HCT116 (cell line): Measurements from ENCODE around the gene ADGRB2. TPM values are rescaled to one million over a fixed set of nuclear protein-coding genes. Genes with fewer than 3 reads are reported as not detected.
A peak's percentile ranks its signal among the peaks of the same experiment; 100 is the strongest.

Experiments used
- ATAC-seq: fragments of 200-7000 bp; cut with Tn5 transposase; 2 replicates; pipeline ENCODE4 v1.9.1; 2020; ENCODE audit warnings: mild to moderate bottlenecking, moderate library complexity
- BruUV-seq: library from RNA; stranded (reverse); fragments of 400-500 nt; replicated peaks from 2 replicates; lab custom pipeline; 2021; lab: Mats Ljungman, UMichigan
- CTCF ChIA-PET: fragments of 300-600 bp; sonication (Branson Sonifier 250); formaldehyde crosslinking; loops from one replicate; lab custom pipeline; 2021; ENCODE audit warnings: antibody characterized with exemption; lab: Charles Lee
- POLR2A ChIA-PET: fragments of 300-600, 350-600 bp; sonication (Branson Sonifier 250); formaldehyde crosslinking; loops from one replicate; lab custom pipeline; 2021; ENCODE audit warnings: antibody characterized with exemption; lab: Charles Lee
- RAD21 ChIA-PET, 2 experiments: fragments of 300-600 bp; sonication (Branson Sonifier 250); formaldehyde crosslinking; loops; one replicate each; lab custom pipeline; 2023; ENCODE audit warnings: low total read pairs in 2 of 2; ENCODE audit not compliant: uncharacterized antibody in 2 of 2, unreplicated experiment in 2 of 2, low non-redundant PET in 1 of 2; lab: Charles Lee
- DNase-seq: peaks from one replicate; pipeline ENCODE4 v3.0.0-alpha.2; 2010; ENCODE audit warnings: low read depth, low spot score
- H2AFZ ChIP-seq: fragments of 200-600 bp; shearing (Covaris generic), sonication (generic); 2 replicates; pipeline ENCODE4 v1.6.1; 2017; ENCODE audit warnings: low read depth, mixed run types, mixed read lengths, antibody characterized with exemption, low read length; ENCODE audit not compliant: poor library complexity, severe bottlenecking
- H3K27ac ChIP-seq: 2 replicates; pipeline ENCODE4 v1.5.1; 2012; ENCODE audit warnings: low read depth, low read length
- H3K27me3 ChIP-seq: fragments of 200-600 bp; sonication (generic); 2 replicates; pipeline ENCODE4 v1.6.1; 2016; ENCODE audit warnings: mixed run types, low read length, mixed read lengths; ENCODE audit not compliant: insufficient read depth
- H3K36me3 ChIP-seq, 2 experiments: fragments of 200-500 bp in 1 of 2; fragments of 200-600 bp in 1 of 2; sonication (Bioruptor generic) in 1 of 2; sonication (generic) in 1 of 2; 2 replicates each; pipeline versions ENCODE4 v1.5.1 to v1.6.1; 2014 to 2016; ENCODE audit warnings: low read length in 2 of 2, inconsistent platforms in 1 of 2, mixed read lengths in 1 of 2, mixed run types in 1 of 2; ENCODE audit not compliant: insufficient read depth in 2 of 2, control insufficient read depth in 1 of 2
- H3K4me1 ChIP-seq, 2 experiments: fragments of 200-600 bp in 1 of 2; sonication (generic) in 1 of 2; 2 replicates each; pipeline versions ENCODE4 v1.5.1 to v1.6.1; 2012 to 2017; ENCODE audit warnings: low read length in 2 of 2, inconsistent platforms in 1 of 2, mild to moderate bottlenecking in 1 of 2, mixed read lengths in 1 of 2, mixed run types in 1 of 2, moderate library complexity in 1 of 2; ENCODE audit not compliant: insufficient read depth in 2 of 2, control insufficient read depth in 1 of 2
- H3K4me2 ChIP-seq: fragments of 200-600 bp; sonication (generic); 2 replicates; pipeline ENCODE4 v1.6.1; 2017; ENCODE audit warnings: mixed run types, low read length, mixed read lengths
- H3K4me3 ChIP-seq, 2 experiments: fragments of 200-600 bp in 1 of 2; sonication (generic) in 1 of 2; replicated peaks in 1 of 2; 2 replicates each; pipeline ENCODE4 v1.5.1; 2011 to 2016; ENCODE audit warnings: low read length in 2 of 2, control low read depth in 1 of 2, low read depth in 1 of 2, mild to moderate bottlenecking in 1 of 2, mixed read lengths in 1 of 2, mixed run types in 1 of 2
- H3K79me2 ChIP-seq: fragments of 200-600 bp; sonication (generic); 2 replicates; pipeline ENCODE4 v1.6.1; 2017; ENCODE audit warnings: mild to moderate bottlenecking, mixed run types, low read length, moderate library complexity, mixed read lengths; ENCODE audit not compliant: insufficient read depth
- H3K9ac ChIP-seq: fragments of 200-600 bp; sonication (generic); 2 replicates; pipeline ENCODE4 v1.6.1; 2016; ENCODE audit warnings: low read length, mixed read lengths
- H3K9me2 ChIP-seq: fragments of 200-600 bp; sonication (generic), shearing (Covaris generic); 2 replicates; pipeline ENCODE4 v1.6.1; 2017; ENCODE audit warnings: mixed run types, mild to moderate bottlenecking, moderate library complexity; ENCODE audit not compliant: insufficient read depth
- H3K9me3 ChIP-seq, 2 experiments: fragments of 200-500 bp in 1 of 2; fragments of 200-600 bp in 1 of 2; sonication (Bioruptor generic) in 1 of 2; sonication (generic) in 1 of 2; 2 replicates each; pipeline ENCODE4 v1.6.1; 2014 to 2017; ENCODE audit warnings: low read length in 2 of 2, mixed read lengths in 2 of 2, inconsistent platforms in 1 of 2, low read depth in 1 of 2, mild to moderate bottlenecking in 1 of 2, mixed run types in 1 of 2, moderate library complexity in 1 of 2; ENCODE audit not compliant: control insufficient read depth in 1 of 2, insufficient read depth in 1 of 2
- H4K20me1 ChIP-seq: fragments of 200-600 bp; sonication (generic), shearing (Covaris generic); 2 replicates; pipeline ENCODE4 v1.6.1; 2017; ENCODE audit warnings: mixed run types, mild to moderate bottlenecking, moderate library complexity; ENCODE audit not compliant: insufficient read depth
- CBX3 ChIP-seq: IDR thresholded peaks from 2 replicates; pipeline ENCODE4 v1.6.1; 2012; ENCODE audit warnings: low read depth
- CEBPB ChIP-seq: IDR thresholded peaks from 2 replicates; pipeline ENCODE4 v1.6.1; 2012; ENCODE audit warnings: low read depth
- CTCF ChIP-seq, 3 experiments: fragments of 200-600 bp in 1 of 3; sonication (generic) in 1 of 3; IDR thresholded peaks in 2 of 3; conservative IDR thresholded peaks in 1 of 3; 2 replicates each; pipeline ENCODE4 v1.5.1; 2012 to 2017; ENCODE audit warnings: low read depth in 2 of 3, low read length in 2 of 3, antibody characterized with exemption in 1 of 3, borderline replicate concordance in 1 of 3, control low read depth in 1 of 3, mild to moderate bottlenecking in 1 of 3, mixed read lengths in 1 of 3, mixed run types in 1 of 3, moderate library complexity in 1 of 3; ENCODE audit not compliant: insufficient read depth in 1 of 3
- EGR1 ChIP-seq: IDR thresholded peaks from 2 replicates; pipeline ENCODE4 v1.6.1; 2012; ENCODE audit warnings: low read depth
- ELF1 ChIP-seq: IDR thresholded peaks from 2 replicates; pipeline ENCODE4 v1.6.1; 2012; ENCODE audit warnings: low read depth, borderline replicate concordance
- FOSL1 ChIP-seq: IDR thresholded peaks from 2 replicates; pipeline ENCODE4 v1.6.1; 2012; ENCODE audit warnings: low read depth
- JUND ChIP-seq: IDR thresholded peaks from 2 replicates; pipeline ENCODE4 v1.6.1; 2012
- MAX ChIP-seq: IDR thresholded peaks from 2 replicates; pipeline ENCODE4 v1.6.1; 2012
- POLR2A ChIP-seq: IDR thresholded peaks from 2 replicates; pipeline ENCODE4 v1.7.0; 2011; ENCODE audit warnings: borderline replicate concordance; ENCODE audit not compliant: insufficient read depth, insufficient read length; ENCODE audit errors: extremely low read depth
- RAD21 ChIP-seq: IDR thresholded peaks from 2 replicates; pipeline ENCODE4 v1.6.1; 2012; ENCODE audit warnings: low read depth, mild to moderate bottlenecking
- REST ChIP-seq: IDR thresholded peaks from 2 replicates; pipeline ENCODE4 v1.6.1; 2012; ENCODE audit warnings: low read depth
- SIN3A ChIP-seq: IDR thresholded peaks from 2 replicates; pipeline ENCODE4 v1.6.1; 2012; ENCODE audit warnings: low read depth
- SP1 ChIP-seq: IDR thresholded peaks from 2 replicates; pipeline ENCODE4 v1.6.1; 2012; ENCODE audit warnings: low read depth
- SRF ChIP-seq: IDR thresholded peaks from 2 replicates; pipeline ENCODE4 v1.6.1; 2012; ENCODE audit warnings: low read depth
- TCF7L2 ChIP-seq: IDR thresholded peaks from 2 replicates; pipeline ENCODE4 v1.7.0; 2011; ENCODE audit warnings: borderline replicate concordance, inconsistent platforms; ENCODE audit not compliant: insufficient read depth, insufficient read length; ENCODE audit errors: extremely low read depth
- YY1 ChIP-seq: IDR thresholded peaks from 2 replicates; pipeline ENCODE4 v1.6.1; 2011; ENCODE audit warnings: low read length, low read depth, moderate library complexity, mild to moderate bottlenecking; ENCODE audit not compliant: insufficient replicate concordance; ENCODE audit errors: extremely low read depth
- ZBTB33 ChIP-seq: IDR thresholded peaks from 2 replicates; pipeline ENCODE4 v1.6.1; 2011; ENCODE audit warnings: mild to moderate bottlenecking, low read length, moderate library complexity; ENCODE audit not compliant: insufficient replicate concordance; ENCODE audit errors: extremely low read depth
- ZFX ChIP-seq: fragments of 450-650 bp; IDR thresholded peaks from 2 replicates; pipeline ENCODE4 v1.6.1; 2017
- ZNF274 ChIP-seq: fragments of 200-500 bp; sonication (Bioruptor generic); IDR thresholded peaks from 2 replicates; pipeline ENCODE4 v1.6.1; 2014; ENCODE audit warnings: mild to moderate bottlenecking, low read depth, low read length, inconsistent platforms
- intact Hi-C: fragments of 100-400 bp; cut with micrococcal nuclease; formaldehyde crosslinking; loops from 2 replicates; pipeline ENCODE4 v1.10.0; 2022
- total RNA-seq: library from RNA; stranded (reverse); gene quantifications from one replicate; pipeline ENCODE4 v1.2.1, GENCODE V29; 2021; ENCODE audit not compliant: unreplicated experiment

Gene ADGRB2
- total RNA-seq, 1 experiment from 2014 or later, result 10.1 TPM

GRCh38 chr1:31715087-31715872, 48.9 kb downstream of the ADGRB2 start:
- peak overlapping the region; percentile 46 to 65 for H3K4me3 ChIP-seq
- ChIA-PET CTCF (interaction anchor here (1.0 to 3.8 kb wide), 19 partner anchors 8 to 249 kb away, joined by 3 to 26 read pairs (median 5); no protein-coding TSS in a partner anchor), RAD21 (interaction anchor here in 1 of 2 experiments (0.9 to 1.3 kb wide), 3 partner anchors 30 to 74 kb away, joined by 3 to 7 read pairs (median 5); partner anchors contain the start of gene PEF1), POLR2A (interaction anchor here (1.6 to 2.2 kb wide), 2 partner anchors 70 to 74 kb away, joined by 3 to 9 read pairs; partner anchors contain the start of gene PEF1)
- DNase-seq, result peak; percentile 75
- ATAC-seq, result peak; percentile 94
- intact Hi-C loops, result loop anchor here (2.0 kb wide), 2 partner anchors 50 to 74 kb away; no protein-coding TSS in a partner anchor
- no peaks in the 10 kb centered on the region for H3K9me3 ChIP-seq
- H4K20me1 ChIP-seq, result no peaks in the 10 kb centered on the region
- no peaks in the 10 kb centered on the region for H3K36me3 ChIP-seq
- peaks cover 23 to 51% of the 10 kb centered on the region in 2 experiments for H3K4me1 ChIP-seq
- no TSS peak for BruUV-seq
- peak overlapping the region; percentile 53 for H2AFZ ChIP-seq
- H3K9ac ChIP-seq, result peak overlapping the region; percentile 68
- H3K27me3 ChIP-seq, result peaks cover 6% of the 10 kb centered on the region; the same call in 1 of the 2 replicates
- no peaks in the 10 kb centered on the region for H3K9me2 ChIP-seq
- peak overlapping the region; percentile 99 for H3K4me2 ChIP-seq
- peak overlapping the region; percentile 56 for H3K27ac ChIP-seq
- no peaks in the 10 kb centered on the region for H3K79me2 ChIP-seq
- TF ChIP-seq FOSL1 (no peak), EGR1 (no peak), JUND (no peak), SP1 (no peak), ELF1 (no peak), CTCF (IDR thresholded peaks at IDR 0.05 in 2 of 3, conservative IDR thresholded peaks at IDR 0.05 in 1 of 3; ENCODE audit: borderline replicate concordance in 1 of 3, insufficient read depth in 1 of 3, low read depth in 2 of 3, low read length in 2 of 3) (peak; percentile 55 to 96 (median 74)), CEBPB (no peak), POLR2A (peak; percentile 62), SIN3A (no peak), REST (no peak), TCF7L2 (no peak), ZBTB33 (no peak), CBX3 (no peak), ZFX (peak; percentile 83), ZNF274 (no peak), RAD21 (peak; percentile 54), SRF (no peak), MAX (no peak), YY1 (peak; percentile 30)
